GM18519 (cell line): Measurements from ENCODE around the gene RAB28.

Source experiments
- ATAC-seq: cut with Tn5 transposase; IDR thresholded peaks from one replicate; pipeline ENCODE4 v1.9.1; 2021; ENCODE audit warnings: mild to moderate bottlenecking, moderate library complexity; ENCODE audit not compliant: unreplicated experiment, low FRiP score

RAB28 gene

GRCh38 chr4:13484122-13484748, at the start of gene RAB28:
Gene RAB28 (minus strand): TSS chr4:13484340.
- peak; percentile 88 for ATAC-seq

GRCh38 chr4:13531625-13531998, 47.5 kb upstream of the RAB28 start:
- ATAC-seq: no peak

DNA sequence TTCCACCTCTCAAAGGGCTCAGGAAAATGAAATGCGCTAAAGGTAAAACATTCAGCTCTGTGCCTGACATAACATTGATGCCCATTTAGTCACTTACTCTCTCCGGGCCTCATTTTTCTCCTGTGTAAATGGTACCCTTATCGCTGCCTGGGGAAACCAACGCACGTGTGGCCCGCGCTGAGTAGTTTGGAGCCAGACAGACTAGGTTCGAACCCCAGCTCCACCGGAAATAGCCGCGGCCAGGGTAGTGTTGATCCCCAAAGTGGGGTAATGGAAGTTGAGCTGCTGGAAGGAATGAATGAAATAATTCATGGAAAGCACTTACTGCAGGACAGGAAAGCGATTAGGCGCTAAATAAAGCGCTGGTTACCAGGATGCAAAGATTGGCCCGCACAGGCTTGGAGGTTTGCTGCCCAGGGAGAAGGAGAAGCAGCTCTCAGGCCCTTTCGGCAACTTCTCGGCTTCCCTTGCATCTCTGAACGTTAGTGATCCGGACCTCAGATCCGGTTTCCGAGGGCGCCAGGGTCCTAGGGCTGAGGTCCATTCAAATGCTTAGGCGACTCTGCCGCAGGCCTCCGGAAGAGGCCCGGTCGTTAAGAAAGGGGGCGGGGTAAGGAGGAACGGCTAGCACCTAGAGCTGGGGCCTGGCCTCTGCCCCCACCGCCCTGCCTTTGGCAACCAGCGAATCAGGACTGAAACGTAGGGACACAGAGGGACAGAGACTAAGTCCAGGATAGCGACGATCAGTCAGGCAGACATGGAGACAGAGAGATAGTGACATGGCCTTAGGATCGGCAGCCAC, 46.9 kb upstream of the RAB28 start:
- ATAC-seq: no peak

DNA sequence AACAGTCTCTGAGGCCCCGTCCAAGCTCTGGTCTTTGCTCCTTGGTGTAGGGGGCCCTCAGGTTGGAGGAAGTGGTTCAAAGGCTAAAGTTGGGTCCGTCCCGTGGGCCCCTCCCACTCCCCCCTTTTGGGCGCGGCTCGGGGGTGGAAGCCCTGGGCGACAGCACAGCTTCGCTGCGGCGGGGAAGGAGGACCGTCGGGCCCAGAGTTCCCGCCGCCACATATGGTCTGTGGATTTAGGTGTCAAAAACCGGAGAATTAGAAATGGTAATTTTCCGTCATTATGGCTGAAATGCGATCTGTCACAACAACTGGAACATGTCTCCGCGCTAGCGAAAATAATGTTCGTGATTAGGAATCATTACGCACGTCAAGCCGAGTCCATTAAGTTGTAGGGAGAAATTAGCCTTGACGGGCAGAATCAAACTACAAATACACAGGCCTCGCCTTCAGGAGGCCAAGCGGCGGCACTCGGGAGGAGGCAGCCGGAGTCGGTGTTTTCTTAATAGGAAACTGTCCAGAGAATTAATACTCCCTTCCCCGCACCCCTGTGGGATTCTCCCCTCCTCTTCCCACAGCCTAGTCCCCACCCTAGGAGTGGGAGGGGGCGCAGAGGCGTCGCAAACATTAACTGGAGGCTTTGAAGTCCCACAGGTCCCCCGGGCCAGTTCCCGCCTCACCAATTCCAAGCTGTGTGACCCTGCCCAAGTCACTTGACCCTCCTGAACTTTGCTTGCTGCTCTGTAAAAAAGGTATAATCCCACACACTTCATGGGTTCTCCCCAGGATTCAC, 45.2 kb upstream of the RAB28 start:
- no peak for ATAC-seq

DNA sequence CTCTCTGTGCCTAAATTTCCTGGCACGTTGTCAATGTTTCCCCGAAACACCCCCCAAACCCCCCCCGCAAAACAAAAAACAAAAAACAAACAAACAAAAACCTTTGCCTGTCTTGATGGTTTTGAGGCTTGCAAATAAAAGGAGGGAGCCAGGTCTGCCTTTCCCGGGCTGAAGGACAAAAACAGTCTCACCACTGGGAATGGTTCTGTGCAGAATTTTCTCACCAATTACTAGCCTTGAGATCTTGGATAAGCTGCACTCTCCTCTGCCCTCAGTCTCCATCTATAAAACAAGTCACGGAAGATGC, 44.6 kb upstream of the RAB28 start:
- no peak for ATAC-seq

- peak; percentile 81 for ATAC-seq
Measured at GRCh38 chr4:13527981-13528820, 44.1 kb upstream of the RAB28 start.

- ATAC-seq: no peak
Measured at GRCh38 chr4:13527192-13527980, 43.2 kb upstream of the RAB28 start.

DNA sequence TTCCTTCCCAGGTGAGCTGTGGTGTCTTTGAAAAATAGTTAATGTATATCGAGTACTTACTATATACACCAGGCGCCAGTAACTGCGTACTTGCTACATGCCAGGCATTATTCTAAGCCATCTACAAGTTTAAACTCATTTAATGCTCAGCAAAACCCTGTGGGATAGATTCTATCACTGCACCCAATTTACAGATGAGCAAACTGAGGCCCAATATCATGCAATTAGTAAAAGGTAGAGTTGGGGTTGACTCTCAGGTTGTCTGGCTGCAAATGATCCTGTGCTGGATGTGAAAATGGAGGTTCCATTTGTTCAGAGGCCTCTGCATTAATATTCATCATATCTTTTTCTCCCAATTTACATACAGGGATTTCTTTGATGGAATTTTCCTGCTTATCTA, 42.5 kb upstream of the RAB28 start:
- no peak for ATAC-seq

DNA sequence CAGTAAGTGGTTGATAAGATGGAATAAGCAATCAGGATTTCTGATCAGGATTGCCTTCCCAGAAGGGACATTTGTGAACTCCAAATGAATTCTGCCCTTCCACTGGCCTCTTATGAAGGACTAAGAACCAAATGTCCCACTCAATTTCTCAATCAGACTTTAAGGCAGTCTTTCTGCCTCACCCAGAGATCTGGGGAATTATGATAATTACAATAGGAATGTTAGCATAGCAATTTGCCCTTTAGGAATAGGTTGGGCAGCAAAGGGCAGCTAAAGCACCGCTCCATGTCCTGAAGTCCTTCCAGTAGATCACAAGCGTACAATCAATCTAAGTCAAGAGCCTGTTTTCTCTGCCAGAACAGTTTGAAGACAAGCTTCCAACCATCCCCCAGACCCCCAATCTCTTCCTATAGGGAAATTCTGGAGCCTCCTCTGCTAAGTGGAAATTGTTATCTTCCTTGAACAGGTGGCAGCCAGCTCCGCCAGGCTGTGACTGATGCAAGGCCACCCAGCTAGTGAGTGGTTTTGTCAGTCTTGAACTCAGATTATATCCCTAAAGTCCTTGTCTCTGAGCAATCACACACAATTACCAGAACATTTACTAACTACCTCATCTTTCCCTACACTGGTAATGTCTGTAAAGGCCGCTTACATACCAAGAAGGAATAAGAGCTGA, 41.6 kb upstream of the RAB28 start:
- ATAC-seq: no peak

- ATAC-seq: no peak
Measured at GRCh38 chr4:13524504-13525243, 40.5 kb upstream of the RAB28 start.

- ATAC-seq: no peak
Measured at GRCh38 chr4:13523591-13524503, 39.7 kb upstream of the RAB28 start.

DNA sequence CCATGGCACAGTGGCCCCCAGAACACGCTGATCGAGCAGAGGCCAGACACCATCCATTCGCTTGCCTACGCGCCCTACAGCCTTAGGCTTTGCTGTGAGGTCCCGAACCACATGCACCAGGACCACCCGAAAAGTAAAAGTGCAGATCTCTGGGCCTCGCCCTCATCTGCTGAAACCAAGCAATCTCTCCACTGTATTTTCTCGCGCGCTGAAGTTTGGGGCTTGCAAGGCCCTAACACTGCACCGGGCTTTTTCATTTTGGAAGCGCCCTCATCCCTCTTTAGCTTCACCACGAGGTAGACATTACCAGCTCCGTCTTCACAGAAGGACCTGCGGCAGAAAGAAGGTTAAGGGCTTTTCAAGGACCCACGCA, 39.0 kb upstream of the RAB28 start:
- no peak for ATAC-seq

DNA sequence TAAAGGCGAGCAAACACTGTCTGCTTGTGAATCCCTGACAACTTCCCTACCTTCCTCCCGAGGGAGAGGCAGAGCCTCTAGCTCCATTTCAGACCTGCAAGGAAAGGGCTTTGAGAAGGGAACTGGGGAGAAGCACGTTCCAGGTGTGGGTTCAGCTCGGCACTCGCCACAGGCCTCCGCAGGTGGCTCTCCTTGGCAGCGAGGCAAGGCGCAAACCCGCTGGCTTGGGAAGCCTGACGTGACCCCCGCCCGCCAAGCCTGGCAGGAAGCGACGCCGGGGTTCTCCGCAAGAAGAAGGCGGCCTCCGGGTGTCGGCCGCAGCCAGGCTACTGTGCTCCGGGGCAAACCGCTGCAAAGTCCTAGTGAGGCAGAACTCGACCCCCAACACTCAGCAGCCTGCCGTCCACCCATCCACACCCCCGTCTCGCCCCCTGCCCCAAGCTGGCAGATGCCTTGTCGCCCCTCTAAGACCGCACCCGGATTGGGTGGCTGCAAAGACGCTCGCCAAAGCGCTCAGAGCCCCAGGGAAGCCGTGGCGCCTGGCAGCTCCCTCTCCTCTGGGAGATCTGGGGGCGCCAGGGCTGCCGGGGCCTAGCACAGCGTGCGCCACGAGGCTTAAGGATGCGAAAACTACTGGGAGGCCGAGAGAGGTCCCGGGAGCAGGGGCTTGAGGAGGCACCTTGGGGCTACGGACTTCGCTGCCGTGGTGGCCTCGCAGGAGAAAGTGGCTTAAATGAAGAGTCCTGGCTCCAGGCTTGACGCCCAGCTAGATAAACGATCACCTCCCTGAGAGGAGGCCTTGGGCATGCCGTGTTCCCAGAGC, 38.4 kb upstream of the RAB28 start:
- ATAC-seq: no peak

- no peak for ATAC-seq
Measured at GRCh38 chr4:13521047-13521446, 36.9 kb upstream of the RAB28 start.

- ATAC-seq: no peak
Measured at GRCh38 chr4:13516315-13516860, 32.2 kb upstream of the RAB28 start.

DNA sequence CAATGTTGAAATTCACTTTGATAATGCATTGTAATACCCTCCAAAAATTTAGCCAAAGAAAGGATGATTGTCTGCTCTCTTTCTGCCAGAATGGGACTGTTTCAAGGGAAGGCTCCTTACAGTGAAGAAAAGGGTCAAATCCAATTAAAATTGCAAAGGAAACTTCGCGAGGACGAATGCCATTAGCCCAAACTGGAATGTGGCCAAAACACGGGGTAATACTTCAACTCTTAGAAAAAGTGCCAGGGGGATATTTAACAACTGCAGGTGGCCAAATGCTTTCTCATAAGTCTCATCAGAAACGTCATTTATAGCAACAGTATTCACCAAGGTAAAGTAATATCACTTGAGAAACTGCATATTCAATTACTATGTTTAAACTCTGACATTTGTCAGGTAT, 31.1 kb upstream of the RAB28 start:
- no peak for ATAC-seq

- no peak for ATAC-seq
Measured at GRCh38 chr4:13514722-13515121, 30.6 kb upstream of the RAB28 start.
